Bone marrow (tissue), 2 donors: Measurements from ENCODE around the gene ZNF420.

Experiments used
- DNase-seq, 2 donors: peaks; one replicate each; lab custom pipeline; 2025; lab: John Stamatoyannopoulos, UW

ZNF420 gene

GRCh38 chr19:37148214-37148613 lies 70.0 kb downstream of the ZNF420 start:
- DNase-seq = no peak

GRCh38 chr19:37160153-37160552 lies 81.9 kb downstream of the ZNF420 start:
- no peak for DNase-seq

- no peak for DNase-seq
These were observed 87.4 kb downstream of the ZNF420 start for GRCh38 chr19:37165635-37166034.

GRCh38 chr19:37172368-37173366 lies 94.4 kb downstream of the ZNF420 start, which contains the start of gene ZNF585A:
Gene ZNF585A, minus strand, starts transcription at chr19:37172695. Its CDS starts 2,785 bp downstream, at chr19:37169910.
- DNase-seq = peak; percentile 59 to 96
